Subcutaneous adipose tissue (tissue), 4 donors: ENCODE results near the gene SUPT6H. TPM values are rescaled to one million over a fixed set of nuclear protein-coding genes. Genes with fewer than 3 reads are reported as not detected.

Experiments
- CTCF ChIP-seq: fragments of 450-650 bp; IDR thresholded peaks from one replicate; pipeline ENCODE4 v1.5.1; 2016; ENCODE audit warnings: low read depth, mild to moderate bottlenecking, control low read depth, antibody characterized with exemption, moderate library complexity
- total RNA-seq, 4 donors: library from RNA; depleted of rRNA; stranded (reverse); fragments of >200 nt; gene quantifications; one replicate each; pipeline ENCODE4 v1.1.0, GENCODE V29; 2016

The SUPT6H gene
- total RNA-seq = 10 to 100 TPM; 52.2 to 69.5 (median 61.4) TPM

GRCh38 chr17:28661635-28662526 is at the start of gene SUPT6H, which contains the start of gene SDF2:
Gene SUPT6H (plus strand): TSS chr17:28662205. CDS start chr17:28673402, 11,197 bp downstream.
Gene SDF2 (minus strand): TSS chr17:28661906. CDS start chr17:28661876, 30 bp downstream.
- TF ChIP-seq CTCF = no peak

DNA sequence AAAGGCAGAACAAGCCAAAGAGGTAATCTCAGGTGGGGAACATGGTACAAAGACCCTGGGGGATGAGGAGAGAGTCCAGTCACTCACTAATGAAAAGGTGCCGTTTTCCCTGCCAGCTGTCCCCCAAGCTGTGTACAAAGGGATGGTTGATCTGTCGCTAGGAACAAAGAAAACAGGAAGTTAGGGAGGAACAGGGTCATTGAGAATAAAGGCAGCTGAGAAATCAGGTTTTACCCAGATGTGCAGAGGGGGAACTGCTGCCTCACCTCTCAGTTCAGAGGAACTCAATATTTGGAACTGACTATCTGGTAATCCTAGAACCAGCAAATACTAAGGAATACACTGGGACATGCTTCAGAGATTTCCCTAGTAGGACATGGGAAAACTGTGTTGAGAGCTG is 49.5 kb upstream of the SUPT6H start:
- TF ChIP-seq CTCF = no peak

DNA sequence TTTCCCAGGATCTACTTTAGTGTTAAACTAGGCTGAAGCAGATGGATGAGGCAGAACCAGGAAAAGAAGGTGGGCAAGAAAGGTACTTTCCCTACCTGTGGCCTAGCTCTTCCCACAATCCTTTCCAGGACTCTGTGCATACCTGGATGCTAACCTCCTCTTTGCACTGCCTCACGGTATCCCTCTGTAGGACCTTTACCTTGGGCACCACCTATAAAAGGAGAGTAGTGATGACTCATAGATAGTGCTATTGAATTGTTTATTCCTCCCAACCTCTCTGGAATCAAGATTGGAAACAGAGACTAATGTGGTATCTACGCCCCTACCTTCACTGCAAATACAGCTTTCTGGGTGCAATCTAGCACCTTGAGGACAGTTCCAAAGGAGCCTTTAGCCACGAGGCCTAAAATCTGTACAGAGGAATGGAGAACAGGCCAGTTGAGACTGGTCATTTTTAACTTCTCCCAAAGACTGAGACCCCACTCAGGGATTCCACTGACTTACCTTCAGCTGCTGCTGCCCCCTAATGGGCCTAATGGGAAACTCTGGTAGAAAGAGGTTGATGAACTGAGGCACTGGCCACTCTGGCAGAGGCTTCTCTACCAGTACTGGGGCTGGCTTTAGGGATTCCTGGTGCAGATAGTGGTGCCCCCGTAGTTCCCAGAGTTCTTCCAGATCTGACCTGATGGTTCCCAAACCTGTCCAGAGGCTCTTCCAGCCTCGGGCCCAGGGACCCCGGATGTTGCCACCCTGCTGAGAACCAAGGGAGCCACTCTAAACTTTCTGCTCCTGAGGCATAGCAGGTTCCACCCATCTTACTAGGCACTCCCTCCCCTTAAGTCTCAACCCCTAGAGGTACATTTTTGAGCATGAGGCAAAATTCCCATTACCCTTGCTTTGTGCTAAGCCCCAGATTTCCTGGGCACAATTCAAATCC is 48.8 kb upstream of the SUPT6H start:
- TF ChIP-seq CTCF = no peak

DNA sequence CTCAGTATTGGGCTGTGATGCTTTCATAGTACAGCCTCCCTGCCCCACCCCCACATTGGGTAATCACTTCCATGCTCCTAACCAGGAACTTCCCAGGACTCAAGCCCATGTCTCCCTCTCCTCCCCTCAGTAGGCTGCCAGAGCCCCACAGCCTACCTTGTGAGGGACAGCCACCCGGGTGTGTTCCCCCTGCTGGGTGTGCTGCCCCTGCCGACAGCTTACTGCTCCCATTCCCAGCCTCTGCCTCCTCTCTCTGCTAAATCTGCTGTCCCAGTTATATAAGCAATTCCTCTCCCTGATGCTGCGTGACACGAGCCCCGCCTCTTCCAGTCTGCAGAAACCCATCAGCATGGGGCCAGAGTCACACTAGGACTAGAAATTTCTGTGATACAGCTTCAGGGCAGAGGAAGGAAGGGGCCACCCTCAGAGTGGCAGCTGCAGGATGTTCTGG is 48.0 kb upstream of the SUPT6H start, which contains the start of gene RSKR:
Gene RSKR (minus strand): TSS at position 255 of the 451 bp plus-strand sequence. CDS start 24 bp downstream, at position 231.
- no peak for TF ChIP-seq CTCF

GRCh38 chr17:28615260-28615940 is 46.6 kb upstream of the SUPT6H start:
- no peak for TF ChIP-seq CTCF

- no peak for TF ChIP-seq CTCF
Observed at GRCh38 chr17:28616281-28616680, 45.7 kb upstream of the SUPT6H start.
